H9 (cell line): ENCODE results near the gene SCD5. TPM values are rescaled to one million over a fixed set of nuclear protein-coding genes. Genes with fewer than 3 reads are reported as not detected.

Experiments
- DNase-seq: peaks from one replicate; pipeline ENCODE4 v3.0.0-alpha.2; 2017
- H2AFZ ChIP-seq: one replicate; pipeline ENCODE4 v1.6.1; 2013; ENCODE audit warnings: mild to moderate bottlenecking, low read length, control low read depth, moderate library complexity
- H2AK5ac ChIP-seq: 2 replicates; pipeline ENCODE4 v1.6.1; 2013; ENCODE audit warnings: low read length, control low read depth, mixed read lengths; ENCODE audit not compliant: insufficient read length
- H2BK120ac ChIP-seq: one replicate; pipeline ENCODE4 v1.6.1; 2013; ENCODE audit warnings: low read depth, mild to moderate bottlenecking, low read length, control low read depth, inconsistent platforms; ENCODE audit not compliant: poor library complexity, severe bottlenecking
- H2BK12ac ChIP-seq: 2 replicates; pipeline ENCODE4 v1.6.1; 2013; ENCODE audit warnings: low read length, control low read depth, mixed read lengths, low read depth; ENCODE audit not compliant: insufficient read length
- H2BK15ac ChIP-seq: 2 replicates; pipeline ENCODE4 v1.6.1; 2013; ENCODE audit warnings: low read depth, low read length, control low read depth
- H2BK20ac ChIP-seq: one replicate; pipeline ENCODE4 v1.6.1; 2013; ENCODE audit warnings: low read depth, mild to moderate bottlenecking, low read length, control low read depth, inconsistent platforms; ENCODE audit not compliant: poor library complexity, severe bottlenecking
- H2BK5ac ChIP-seq: 2 replicates; pipeline ENCODE4 v1.6.1; 2013; ENCODE audit warnings: low read length, control low read depth, mixed read lengths; ENCODE audit not compliant: insufficient read length
- H3K14ac ChIP-seq: 2 replicates; pipeline ENCODE4 v1.6.1; 2013; ENCODE audit warnings: low read length, control low read depth; ENCODE audit not compliant: insufficient read depth
- H3K18ac ChIP-seq: 2 replicates; pipeline ENCODE4 v1.6.1; 2013; ENCODE audit warnings: low read depth, mild to moderate bottlenecking, mixed read lengths, low read length, control low read depth; ENCODE audit not compliant: insufficient read length
- H3K23ac ChIP-seq: 2 replicates; pipeline ENCODE4 v1.6.1; 2013; ENCODE audit warnings: low read length, control low read depth, mixed read lengths, low read depth; ENCODE audit not compliant: insufficient read length
- H3K23me2 ChIP-seq: 2 replicates; pipeline ENCODE4 v1.6.1; 2013; ENCODE audit warnings: low read depth, mild to moderate bottlenecking, mixed read lengths, low read length, control low read depth; ENCODE audit not compliant: insufficient read length, poor library complexity, severe bottlenecking
- H3K27ac ChIP-seq: 2 replicates; pipeline ENCODE4 v1.5.1; 2013; ENCODE audit warnings: low read length, control low read depth, mixed read lengths, low read depth; ENCODE audit not compliant: insufficient read length
- H3K27me3 ChIP-seq: 2 replicates; pipeline ENCODE4 v1.6.1; 2013; ENCODE audit warnings: low read length, control low read depth, inconsistent platforms; ENCODE audit not compliant: insufficient read depth
- H3K4ac ChIP-seq: 2 replicates; pipeline ENCODE4 v1.6.1; 2013; ENCODE audit warnings: low read depth, mild to moderate bottlenecking, control low read depth, inconsistent platforms, low read length, moderate library complexity
- H3K4me1 ChIP-seq: 2 replicates; pipeline ENCODE4 v1.6.1; 2013; ENCODE audit warnings: low read length, control low read depth, inconsistent platforms; ENCODE audit not compliant: insufficient read depth
- H3K4me2 ChIP-seq: 2 replicates; pipeline ENCODE4 v1.6.1; 2013; ENCODE audit warnings: low read length, control low read depth, mixed read lengths; ENCODE audit not compliant: insufficient read length, insufficient read depth
- H3K56ac ChIP-seq: 2 replicates; pipeline ENCODE4 v1.6.1; 2013; ENCODE audit warnings: low read depth, mild to moderate bottlenecking, mixed read lengths, low read length, control low read depth; ENCODE audit not compliant: insufficient read length
- H3K79me1 ChIP-seq: 2 replicates; pipeline ENCODE4 v1.6.1; 2013; ENCODE audit warnings: low read depth, mild to moderate bottlenecking, moderate library complexity, low read length, control low read depth, inconsistent platforms; ENCODE audit not compliant: insufficient read depth, poor library complexity, severe bottlenecking
- H3K79me2 ChIP-seq: 2 replicates; pipeline ENCODE4 v1.6.1; 2013; ENCODE audit warnings: low read length, control low read depth, inconsistent platforms; ENCODE audit not compliant: insufficient read depth
- H3K9ac ChIP-seq: 2 replicates; pipeline ENCODE4 v1.6.1; 2013; ENCODE audit warnings: low read length, control low read depth, mixed read lengths; ENCODE audit not compliant: insufficient read length; ENCODE audit errors: extremely low read depth
- H3K9me3 ChIP-seq: one replicate; pipeline ENCODE4 v1.6.1; 2013; ENCODE audit warnings: low read depth, low read length, inconsistent platforms; ENCODE audit not compliant: control insufficient read depth
- H3T11ph ChIP-seq: one replicate; pipeline ENCODE4 v1.6.1; 2013; ENCODE audit warnings: mild to moderate bottlenecking, low read length, control low read depth, inconsistent platforms
- H4K20me1 ChIP-seq: one replicate; pipeline ENCODE4 v1.6.1; 2013; ENCODE audit not compliant: control insufficient read depth, insufficient read length, insufficient read depth
- H4K5ac ChIP-seq: 2 replicates; pipeline ENCODE4 v1.6.1; 2013; ENCODE audit warnings: low read depth, mild to moderate bottlenecking, mixed read lengths, low read length, control low read depth; ENCODE audit not compliant: insufficient read length
- H4K8ac ChIP-seq: replicated peaks from 2 replicates; pipeline ENCODE4 v1.6.1; 2013; ENCODE audit warnings: low read length, control low read depth, mixed read lengths, low read depth; ENCODE audit not compliant: insufficient read length
- H4K91ac ChIP-seq: 2 replicates; pipeline ENCODE4 v1.6.1; 2013; ENCODE audit warnings: low read depth, mild to moderate bottlenecking, moderate library complexity, mixed read lengths, low read length, control low read depth; ENCODE audit not compliant: insufficient read length
- H3K27ac Mint-ChIP-seq, 3 experiments: 2 replicates in 2 of 3; 3 replicates in 1 of 3; pipeline ENCODE4 v1.8.0; 2020 to 2021; ENCODE audit warnings: mixed read lengths in 3 of 3, mild to moderate bottlenecking in 1 of 3, moderate library complexity in 1 of 3
- H3K27me3 Mint-ChIP-seq: 2 replicates; pipeline ENCODE4 v1.8.0; 2021; ENCODE audit warnings: low read depth, mild to moderate bottlenecking, moderate library complexity, mixed read lengths
- H3K36me3 Mint-ChIP-seq, 3 experiments: 2 replicates in 2 of 3; 3 replicates in 1 of 3; pipeline ENCODE4 v1.8.0; 2020 to 2021; ENCODE audit warnings: low read depth in 3 of 3, mixed read lengths in 3 of 3; ENCODE audit not compliant: insufficient read depth in 1 of 3
- H3K4me1 Mint-ChIP-seq, 2 experiments: 2 replicates each; pipeline ENCODE4 v1.8.0; 2020; ENCODE audit warnings: mixed read lengths in 2 of 2
- H3K4me3 Mint-ChIP-seq, 2 experiments: 2 replicates in 1 of 2; 3 replicates in 1 of 2; pipeline ENCODE4 v1.8.0; 2020 to 2021; ENCODE audit warnings: mild to moderate bottlenecking in 2 of 2, mixed read lengths in 2 of 2, moderate library complexity in 1 of 2
- H3K9me3 Mint-ChIP-seq, 2 experiments: 2 replicates in 1 of 2; 3 replicates in 1 of 2; pipeline ENCODE4 v1.8.0; 2020; ENCODE audit warnings: mild to moderate bottlenecking in 2 of 2, mixed read lengths in 2 of 2, moderate library complexity in 1 of 2
- WGBS: extraction: QIAGEN DNeasy Blood & Tissue Kit; methylation state at CpG from one replicate; pipeline ENCODE4 v1.1.7; 2013; ENCODE audit warnings: missing lambda C conversion rate, low lambda C conversion rate, mixed read lengths; ENCODE audit not compliant: insufficient read length; ENCODE audit errors: extremely low coverage; 5-methylcytosine and 5-hydroxymethylcytosine counted together
- total RNA-seq: library from RNA; stranded (reverse); gene quantifications from 2 replicates; pipeline ENCODE4 v1.2.1, GENCODE V29; 2021
- TF ChIP-seq, protein P1 (sequence below): fragments of 200-600 bp; sonication (generic); conservative IDR thresholded peaks from 3 replicates; pipeline ENCODE4 v1.8.0; 2021; ENCODE audit warnings: antibody characterized with exemption, mild to moderate bottlenecking

Gene SCD5
- total RNA-seq, 1 experiment from 2014 or later: 0.68 TPM

DNA sequence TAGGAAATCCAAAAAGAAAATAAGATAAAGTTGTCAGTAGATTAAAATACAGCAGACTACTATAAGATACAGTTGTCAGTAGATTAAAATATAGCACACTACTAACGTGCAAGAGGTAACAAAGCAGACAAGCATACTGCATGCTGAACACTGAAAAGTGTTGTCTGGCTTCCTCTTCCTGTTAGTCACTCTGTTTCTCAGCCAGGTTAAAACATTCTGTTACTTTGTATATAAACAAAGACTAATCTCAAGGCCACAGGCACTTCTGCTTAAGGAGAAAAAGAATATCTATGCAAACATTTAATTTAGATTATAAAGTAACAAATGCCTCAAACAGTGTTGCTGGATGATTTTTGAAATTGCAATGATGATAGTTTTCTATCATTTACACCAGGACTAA is 41.0 kb upstream of the SCD5 start:
- Histone ChIP-seq H4K8ac (no peak overlapping the region), H4K91ac (no peak overlapping the region), H3K27me3 (no peaks in the 10 kb centered on the region), H2BK5ac (no peak overlapping the region), H3K27ac (no peak overlapping the region), H2BK20ac (no peak overlapping the region), H3K18ac (no peak overlapping the region), H3K14ac (no peak overlapping the region), H3K23ac (no peak overlapping the region), H3K9ac (no peak overlapping the region), H3T11ph (no peak overlapping the region), H4K20me1 (no peaks in the 10 kb centered on the region), H3K79me2 (no peaks in the 10 kb centered on the region), H2BK120ac (no peak overlapping the region), H4K5ac (no peak overlapping the region), H3K4me2 (no peak overlapping the region), H3K4me1 (no peaks in the 10 kb centered on the region), H3K56ac (no peak overlapping the region), H3K4ac (no peak overlapping the region), H2AK5ac (no peak overlapping the region), H2AFZ (no peak overlapping the region), H3K23me2 (no peaks in the 10 kb centered on the region), H2BK12ac (no peak overlapping the region), H3K9me3 (no peaks in the 10 kb centered on the region), H2BK15ac (no peak overlapping the region), H3K79me1 (no peaks in the 10 kb centered on the region)
- Mint-ChIP-seq H3K4me1 (no peaks in the 10 kb centered on the region), H3K36me3 (peaks cover 19 to 74% (median 55%) of the 10 kb centered on the region in 3 experiments; a peak in 6 of 7 replicates), H3K4me3 (no peak overlapping the region), H3K27ac (no peak overlapping the region), H3K9me3 (no peaks in the 10 kb centered on the region), H3K27me3 (no peaks in the 10 kb centered on the region)
- no peak for DNase-seq
- no CpG with 5 or more reads among the region's 1 CpG for WGBS
- TF ChIP-seq, protein P1, sequence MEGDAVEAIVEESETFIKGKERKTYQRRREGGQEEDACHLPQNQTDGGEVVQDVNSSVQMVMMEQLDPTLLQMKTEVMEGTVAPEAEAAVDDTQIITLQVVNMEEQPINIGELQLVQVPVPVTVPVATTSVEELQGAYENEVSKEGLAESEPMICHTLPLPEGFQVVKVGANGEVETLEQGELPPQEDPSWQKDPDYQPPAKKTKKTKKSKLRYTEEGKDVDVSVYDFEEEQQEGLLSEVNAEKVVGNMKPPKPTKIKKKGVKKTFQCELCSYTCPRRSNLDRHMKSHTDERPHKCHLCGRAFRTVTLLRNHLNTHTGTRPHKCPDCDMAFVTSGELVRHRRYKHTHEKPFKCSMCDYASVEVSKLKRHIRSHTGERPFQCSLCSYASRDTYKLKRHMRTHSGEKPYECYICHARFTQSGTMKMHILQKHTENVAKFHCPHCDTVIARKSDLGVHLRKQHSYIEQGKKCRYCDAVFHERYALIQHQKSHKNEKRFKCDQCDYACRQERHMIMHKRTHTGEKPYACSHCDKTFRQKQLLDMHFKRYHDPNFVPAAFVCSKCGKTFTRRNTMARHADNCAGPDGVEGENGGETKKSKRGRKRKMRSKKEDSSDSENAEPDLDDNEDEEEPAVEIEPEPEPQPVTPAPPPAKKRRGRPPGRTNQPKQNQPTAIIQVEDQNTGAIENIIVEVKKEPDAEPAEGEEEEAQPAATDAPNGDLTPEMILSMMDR: no peak
